Chondrocyte (in vitro differentiated cells): ENCODE measurements around the gene HOXC10. TPM values are rescaled to one million over a fixed set of nuclear protein-coding genes. Genes with fewer than 3 reads are reported as not detected.
A peak's percentile ranks its signal among the peaks of the same experiment; 100 is the strongest.

Experiments
- DNase-seq: peaks from one replicate; pipeline ENCODE4 v3.0.0; 2021; ENCODE audit warnings: mixed read lengths, low spot score
- H3K27ac Mint-ChIP-seq: one replicate; pipeline ENCODE4 v1.8.0; 2021; ENCODE audit warnings: mild to moderate bottlenecking, moderate library complexity, mixed read lengths; ENCODE audit not compliant: unreplicated experiment
- H3K27me3 Mint-ChIP-seq: 2 replicates; pipeline ENCODE4 v1.8.0; 2021; ENCODE audit warnings: low read depth, mixed read lengths
- H3K36me3 Mint-ChIP-seq: 2 replicates; pipeline ENCODE4 v1.8.0; 2021; ENCODE audit warnings: low read depth, mixed read lengths
- H3K4me1 Mint-ChIP-seq: 2 replicates; pipeline ENCODE4 v1.8.0; 2021; ENCODE audit warnings: low read depth, mild to moderate bottlenecking, mixed read lengths
- H3K4me3 Mint-ChIP-seq: one replicate; pipeline ENCODE4 v1.8.0; 2021; ENCODE audit warnings: mild to moderate bottlenecking, moderate library complexity, mixed read lengths; ENCODE audit not compliant: unreplicated experiment
- H3K9me3 Mint-ChIP-seq: 2 replicates; pipeline ENCODE4 v1.8.0; 2021; ENCODE audit warnings: low read depth, mixed read lengths
- long read RNA-seq: library from polyadenylated mRNA; stranded (forward); transcript quantifications from one replicate; pipeline ENCODE4 v2.0.0, GENCODE V29; 2021
- total RNA-seq: library from RNA; stranded (reverse); gene quantifications from 3 replicates; pipeline ENCODE4 v1.2.1, GENCODE V29; 2021
- TF ChIP-seq, protein P1 (sequence below): fragments of 200-600 bp; sonication (generic); IDR thresholded peaks from 2 replicates; pipeline ENCODE4 v1.5.0; 2021; ENCODE audit warnings: antibody characterized with exemption, mild to moderate bottlenecking, moderate library complexity

Gene HOXC10
- total RNA-seq: not detected in 3 replicates
- long read RNA-seq: 0 reads

GRCh38 chr12:53984901-53985691 lies at the start of gene HOXC10:
TSS of gene HOXC10 (plus strand) at chr12:53985146. CDS start at chr12:53985260, 114 bp downstream.
- no peak within 1 kb of the TSS for H3K27ac Mint-ChIP-seq
- peaks cover 91% of the 10 kb centered on the region for H3K27me3 Mint-ChIP-seq
- no peaks in the 10 kb centered on the region for H3K4me1 Mint-ChIP-seq
- peaks cover 2% of the 10 kb centered on the region for H3K36me3 Mint-ChIP-seq
- TF ChIP-seq, protein P1, sequence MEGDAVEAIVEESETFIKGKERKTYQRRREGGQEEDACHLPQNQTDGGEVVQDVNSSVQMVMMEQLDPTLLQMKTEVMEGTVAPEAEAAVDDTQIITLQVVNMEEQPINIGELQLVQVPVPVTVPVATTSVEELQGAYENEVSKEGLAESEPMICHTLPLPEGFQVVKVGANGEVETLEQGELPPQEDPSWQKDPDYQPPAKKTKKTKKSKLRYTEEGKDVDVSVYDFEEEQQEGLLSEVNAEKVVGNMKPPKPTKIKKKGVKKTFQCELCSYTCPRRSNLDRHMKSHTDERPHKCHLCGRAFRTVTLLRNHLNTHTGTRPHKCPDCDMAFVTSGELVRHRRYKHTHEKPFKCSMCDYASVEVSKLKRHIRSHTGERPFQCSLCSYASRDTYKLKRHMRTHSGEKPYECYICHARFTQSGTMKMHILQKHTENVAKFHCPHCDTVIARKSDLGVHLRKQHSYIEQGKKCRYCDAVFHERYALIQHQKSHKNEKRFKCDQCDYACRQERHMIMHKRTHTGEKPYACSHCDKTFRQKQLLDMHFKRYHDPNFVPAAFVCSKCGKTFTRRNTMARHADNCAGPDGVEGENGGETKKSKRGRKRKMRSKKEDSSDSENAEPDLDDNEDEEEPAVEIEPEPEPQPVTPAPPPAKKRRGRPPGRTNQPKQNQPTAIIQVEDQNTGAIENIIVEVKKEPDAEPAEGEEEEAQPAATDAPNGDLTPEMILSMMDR: peak; percentile 65
- H3K4me3 Mint-ChIP-seq: no peak within 1 kb of the TSS
- no peak for DNase-seq
- H3K9me3 Mint-ChIP-seq: no peaks in the 10 kb centered on the region

DNA sequence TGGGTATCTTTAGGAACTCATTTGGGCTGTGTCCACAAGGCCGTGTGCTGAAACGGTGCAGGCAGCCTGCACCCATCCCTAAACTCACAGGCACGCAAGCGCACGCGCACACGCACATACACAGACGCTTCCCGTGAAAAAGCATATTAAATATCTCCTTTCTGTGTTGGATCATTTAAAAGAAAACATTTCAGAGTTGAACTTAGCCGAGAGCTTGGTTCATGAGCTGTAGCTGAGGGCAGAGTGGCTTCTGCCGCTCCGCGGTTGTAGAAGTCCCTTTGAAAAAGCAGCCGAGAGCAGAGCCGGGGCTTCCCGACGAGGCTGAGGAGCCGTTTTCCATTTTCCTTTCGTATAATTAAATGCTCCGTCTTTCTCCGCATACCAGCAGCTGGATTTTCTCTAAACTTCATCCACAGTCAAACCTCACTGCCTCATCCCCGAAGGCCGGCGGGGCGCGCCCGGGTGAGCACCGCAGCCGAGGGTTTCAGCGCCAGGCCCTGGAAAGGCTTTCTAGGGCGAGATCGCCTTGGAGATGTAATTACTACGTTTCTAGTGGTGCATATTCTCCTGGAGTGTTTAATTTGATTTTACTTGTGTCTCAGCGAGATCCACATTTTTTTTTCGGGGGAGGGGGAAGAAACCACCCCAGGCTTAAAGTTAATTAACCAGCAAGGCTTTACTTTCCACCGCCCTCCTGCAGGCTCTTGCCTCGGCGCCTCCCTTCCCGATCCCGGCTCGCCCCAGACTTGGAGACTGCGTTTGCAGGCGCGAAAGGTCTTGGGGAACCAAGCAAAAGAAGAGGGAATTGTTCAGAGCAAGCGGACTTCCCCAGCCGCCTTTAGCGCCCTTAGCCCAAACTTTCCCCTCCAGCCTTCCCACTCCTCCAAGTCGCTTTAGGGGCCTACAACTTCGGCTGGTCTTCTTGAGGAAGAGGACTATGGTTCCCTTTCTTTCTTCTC lies 49.3 kb upstream of the HOXC10 start:
- Mint-ChIP-seq H3K9me3 (no peaks in the 10 kb centered on the region), H3K36me3 (no peaks in the 10 kb centered on the region), H3K27ac (no peak overlapping the region), H3K4me3 (peak overlapping the region; percentile 52), H3K27me3 (peaks cover 86% of the 10 kb centered on the region), H3K4me1 (peaks cover 6% of the 10 kb centered on the region)
- TF ChIP-seq, protein P1: no peak
- no peak for DNase-seq

GRCh38 chr12:53937099-53937498 lies 47.8 kb upstream of the HOXC10 start:
- Mint-ChIP-seq H3K27me3 (peaks cover 88% of the 10 kb centered on the region), H3K4me3 (no peak overlapping the region)

GRCh38 chr12:53937596-53938325 lies 47.2 kb upstream of the HOXC10 start:
- no peak overlapping the region for H3K27ac Mint-ChIP-seq
- H3K27me3 Mint-ChIP-seq: peaks cover 87% of the 10 kb centered on the region
- TF ChIP-seq, protein P1: no peak
- H3K9me3 Mint-ChIP-seq: no peaks in the 10 kb centered on the region
- DNase-seq: no peak
- no peak overlapping the region for H3K4me3 Mint-ChIP-seq
- H3K36me3 Mint-ChIP-seq: no peaks in the 10 kb centered on the region
- peaks cover 6% of the 10 kb centered on the region for H3K4me1 Mint-ChIP-seq

More at GRCh38 chr12:53937099-53937498, 47.8 kb upstream of the HOXC10 start:
- Mint-ChIP-seq H3K9me3 (no peaks in the 10 kb centered on the region), H3K36me3 (no peaks in the 10 kb centered on the region), H3K4me1 (peaks cover 6% of the 10 kb centered on the region), H3K27ac (no peak overlapping the region)
- no peak for DNase-seq
- TF ChIP-seq, protein P1: no peak
